HepG2 (cell line): Measurements from ENCODE around the gene PAK1. TPM values are rescaled to one million over a fixed set of nuclear protein-coding genes. Genes with fewer than 3 reads are reported as not detected.

Experiments
- BATF2 ChIP-seq: sonication (generic); formaldehyde crosslinking; IDR thresholded peaks from 2 replicates; pipeline ENCODE4 v1.8.0; 2022; ENCODE audit warnings: mild to moderate bottlenecking, missing genetic modification reagents, moderate library complexity
- FOSL2 ChIP-seq: sonication (generic); formaldehyde crosslinking; IDR thresholded peaks from 2 replicates; pipeline ENCODE4 v1.4.0; 2020; ENCODE audit warnings: missing genetic modification reagents
- KLF11 ChIP-seq: IDR thresholded peaks from 2 replicates; pipeline ENCODE4 v1.6.1; 2016; ENCODE audit warnings: missing compliant biosample characterization
- MLX ChIP-seq: IDR thresholded peaks from 2 replicates; pipeline ENCODE4 v1.6.1; 2016
- MLXIP ChIP-seq: sonication (generic); formaldehyde crosslinking; IDR thresholded peaks from 2 replicates; pipeline ENCODE4 v1.9.0; 2021; ENCODE audit warnings: missing genetic modification reagents, borderline replicate concordance
- PHF5A ChIP-seq: IDR thresholded peaks from one replicate; pipeline ENCODE4 v1.6.1; 2018; ENCODE audit warnings: low read depth, missing genetic modification reagents; ENCODE audit not compliant: unreplicated experiment
- PLRG1 ChIP-seq: fragments of 450-650 bp; conservative IDR thresholded peaks from 2 replicates; pipeline ENCODE4 v1.6.1; 2016
- RNF219 ChIP-seq: sonication (generic); formaldehyde crosslinking; IDR thresholded peaks from 2 replicates; pipeline ENCODE4 v1.5.0; 2020; ENCODE audit warnings: mild to moderate bottlenecking, missing genetic modification reagents
- SOX13 ChIP-seq, 3 experiments: fragments of 450-650 bp in 1 of 3; sonication (generic) in 1 of 3; formaldehyde crosslinking in 1 of 3; IDR thresholded peaks in 2 of 3; conservative IDR thresholded peaks in 1 of 3; 2 replicates each; pipeline versions ENCODE4 v1.5.0 to v1.6.1; 2016 to 2020; ENCODE audit warnings: antibody characterized with exemption in 1 of 3, mild to moderate bottlenecking in 1 of 3, missing compliant biosample characterization in 1 of 3, missing genetic modification reagents in 1 of 3, moderate library complexity in 1 of 3
- SPEN ChIP-seq: sonication (generic); formaldehyde crosslinking; IDR thresholded peaks from 2 replicates; pipeline ENCODE4 v1.5.1; 2020; ENCODE audit warnings: low read depth, mild to moderate bottlenecking, missing genetic modification reagents
- STAT6 ChIP-seq: sonication (generic); formaldehyde crosslinking; IDR thresholded peaks from 2 replicates; pipeline ENCODE4 v1.4.0; 2020; ENCODE audit warnings: missing genetic modification reagents, mild to moderate bottlenecking, borderline replicate concordance
- SYNCRIP ChIP-seq: fragments of 200-400 bp; formaldehyde crosslinking; IDR thresholded peaks from 2 replicates; pipeline ENCODE4 v1.6.1; 2018; ENCODE audit warnings: mild to moderate bottlenecking, low read depth, low read length; ENCODE audit not compliant: insufficient read depth
- TBP ChIP-seq: sonication (generic); formaldehyde crosslinking; IDR thresholded peaks from 2 replicates; pipeline ENCODE4 v1.5.0; 2020; ENCODE audit warnings: missing genetic modification reagents
- YY1 ChIP-seq: IDR thresholded peaks from 2 replicates; pipeline ENCODE4 v1.6.1; 2011; ENCODE audit warnings: low read length, low read depth, moderate library complexity, mild to moderate bottlenecking; ENCODE audit not compliant: insufficient read depth, insufficient replicate concordance
- ZFY ChIP-seq: sonication (generic); formaldehyde crosslinking; IDR thresholded peaks from 2 replicates; pipeline ENCODE4 v1.4.0; 2020; ENCODE audit warnings: missing genetic modification reagents
- ZGPAT ChIP-seq: IDR thresholded peaks from 2 replicates; pipeline ENCODE4 v1.6.1; 2016; ENCODE audit warnings: mild to moderate bottlenecking
- ZNF333 ChIP-seq: sonication (generic); formaldehyde crosslinking; IDR thresholded peaks from 2 replicates; pipeline ENCODE4 v1.4.0; 2020; ENCODE audit warnings: mild to moderate bottlenecking, missing genetic modification reagents, borderline replicate concordance
- ZNF772 ChIP-seq: sonication (generic); formaldehyde crosslinking; IDR thresholded peaks from 2 replicates; pipeline ENCODE4 v1.5.0; 2020; ENCODE audit warnings: mild to moderate bottlenecking, missing genetic modification reagents
- ZSCAN9 ChIP-seq: IDR thresholded peaks from 2 replicates; pipeline ENCODE4 v1.6.1; 2016; ENCODE audit warnings: borderline replicate concordance
- polyA plus RNA-seq, 8 experiments: library from polyadenylated mRNA; depleted of rRNA in 3 of 8; stranded (reverse) in 7 of 8; unstranded in 1 of 8; fragments of >200 nt; fragmentation: Illumina TruSeq in 4 of 8; extraction: Trizol in 4 of 8; gene quantifications; 2 replicates each; pipeline versions ENCODE4 v1.2.1 to v1.2.3, GENCODE V29; 2011 to 2016; ENCODE audit warnings: low read depth in 4 of 8, missing spikeins in 1 of 8, mixed read lengths in 1 of 8; ENCODE audit not compliant: insufficient read depth in 1 of 8
- total RNA-seq, 5 experiments: library from RNA; depleted of rRNA; stranded (reverse); fragments of >200 nt; fragmentation: Illumina TruSeq; extraction: Trizol; gene quantifications; 2 replicates each; pipeline ENCODE4 v1.2.3, GENCODE V29; 2016; ENCODE audit warnings: low read depth in 1 of 5

Gene PAK1
- total and polyA plus RNA-seq, 2 of the 13 experiments (the other 11 are each of a cell fraction or from before 2014, with no cell fraction given) = 1.5 to 4.3 TPM

- peak; percentile 62 for TF ChIP-seq ZGPAT (CRISPR knock-in tag)
- no peak for TF ChIP-seq ZNF333 (CRISPR knock-in tag)
- TF ChIP-seq SPEN = no peak
- TF ChIP-seq MLXIP (CRISPR knock-in tag) = no peak
- no peak for TF ChIP-seq MLX (CRISPR knock-in tag)
- peak; percentile 58; the same call in 1 of the 2 replicates for TF ChIP-seq FOSL2 (CRISPR knock-in tag)
- TF ChIP-seq ZFY (CRISPR knock-in tag) = no peak
- no peak for TF ChIP-seq YY1
- TF ChIP-seq BATF2 = no peak
- TF ChIP-seq ZNF772 (CRISPR knock-in tag) = no peak
- TF ChIP-seq SYNCRIP = no peak
- no peak for TF ChIP-seq PHF5A (CRISPR knock-in tag)
- no peak for TF ChIP-seq SOX13 (IDR thresholded peaks at IDR 0.05)
- TF ChIP-seq SOX13 (CRISPR knock-in tag; conservative IDR thresholded peaks at IDR 0.05 in 1 of 2, IDR thresholded peaks at IDR 0.05 in 1 of 2) = peak in 1 of 2 experiments; percentile 12; a peak in 1 of 4 replicates
- TF ChIP-seq PLRG1 = no peak
- TF ChIP-seq STAT6 (CRISPR knock-in tag) = no peak
- no peak for TF ChIP-seq KLF11 (CRISPR knock-in tag)
- no peak for TF ChIP-seq TBP (CRISPR knock-in tag)
- TF ChIP-seq RNF219 = no peak
- TF ChIP-seq ZSCAN9 = no peak
Measured at GRCh38 chr11:77299528-77299993, 174.3 kb downstream of the PAK1 start (continued).
